Inferior parietal cortex (tissue), 1 donor: ENCODE data around the gene PQBP1.
A peak's percentile ranks its signal among the peaks of the same experiment; 100 is the strongest.

Source experiments
- DNase-seq: peaks from one replicate; pipeline ENCODE4 v3.0.0-alpha.2; 2016; ENCODE audit errors: extremely low spot score

The PQBP1 gene

GRCh38 chrX:48920718-48921104, 23.0 kb downstream of the PQBP1 start:
- DNase-seq, result no peak

GRCh38 chrX:48923771-48924170, 26.0 kb downstream of the PQBP1 start:
- no peak for DNase-seq

- DNase-seq, result no peak
Observed at GRCh38 chrX:48924270-48924669, 26.5 kb downstream of the PQBP1 start.

- DNase-seq, result no peak
Observed at GRCh38 chrX:48927123-48927522, 29.4 kb downstream of the PQBP1 start.

- no peak for DNase-seq
Observed at GRCh38 chrX:48927736-48928382, 30.1 kb downstream of the PQBP1 start.

GRCh38 chrX:48933757-48934156, 36.0 kb downstream of the PQBP1 start:
- no peak for DNase-seq

GRCh38 chrX:48934581-48935300, 37.0 kb downstream of the PQBP1 start:
- no peak for DNase-seq

- DNase-seq, result no peak
Observed at GRCh38 chrX:48935301-48935670, 37.6 kb downstream of the PQBP1 start.

- DNase-seq, result no peak
Observed at GRCh38 chrX:48936429-48937053, 38.8 kb downstream of the PQBP1 start.

- no peak for DNase-seq
Observed at GRCh38 chrX:48937054-48937907, 39.6 kb downstream of the PQBP1 start.

- no peak for DNase-seq
Observed at GRCh38 chrX:48938721-48939425, 41.1 kb downstream of the PQBP1 start.

- DNase-seq, result no peak
Observed at GRCh38 chrX:48939524-48940228, 41.9 kb downstream of the PQBP1 start.

- DNase-seq, result no peak
Observed at GRCh38 chrX:48940404-48940955, 42.8 kb downstream of the PQBP1 start.

- no peak for DNase-seq
Observed at GRCh38 chrX:48942895-48943294, 45.2 kb downstream of the PQBP1 start.

GRCh38 chrX:48945517-48946348, 48.0 kb downstream of the PQBP1 start:
- DNase-seq, result peak; percentile 9

- no peak for DNase-seq
Observed at GRCh38 chrX:48948589-48948988, 50.9 kb downstream of the PQBP1 start.
